DMS153 (cell line): ENCODE measurements around the gene DENND1B.
"Not testable (repeated sequence)": the region's sequence is repeated elsewhere in the genome, so short reads cannot be mapped to it uniquely, and the experiment has no call there.

Experiments
- DNase-seq: peaks from one replicate; lab custom pipeline; 2025; lab: John Stamatoyannopoulos, UW

The DENND1B gene

DNA sequence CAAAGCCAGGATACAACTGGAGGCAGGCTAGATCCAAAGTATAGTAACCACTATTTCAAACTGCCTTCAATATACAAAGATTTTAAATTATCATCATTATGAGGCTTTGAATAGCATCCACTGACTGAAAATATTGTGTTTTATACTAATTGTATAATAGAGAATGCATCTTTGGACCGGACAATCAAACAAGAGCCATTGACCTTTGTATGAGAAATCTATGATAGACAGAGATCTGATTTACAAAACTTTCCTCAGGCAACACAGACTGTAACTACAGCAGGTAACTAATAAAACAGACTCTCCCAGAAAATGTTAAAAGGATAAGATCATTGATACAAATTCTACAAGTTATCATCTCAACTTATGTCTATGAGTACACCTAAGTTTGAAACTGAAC is 152.9 kb downstream of the DENND1B start:
- no peak for DNase-seq

- DNase-seq: no peak
Measured at GRCh38 chr1:197621761-197622160, 153.5 kb downstream of the DENND1B start.

DNA sequence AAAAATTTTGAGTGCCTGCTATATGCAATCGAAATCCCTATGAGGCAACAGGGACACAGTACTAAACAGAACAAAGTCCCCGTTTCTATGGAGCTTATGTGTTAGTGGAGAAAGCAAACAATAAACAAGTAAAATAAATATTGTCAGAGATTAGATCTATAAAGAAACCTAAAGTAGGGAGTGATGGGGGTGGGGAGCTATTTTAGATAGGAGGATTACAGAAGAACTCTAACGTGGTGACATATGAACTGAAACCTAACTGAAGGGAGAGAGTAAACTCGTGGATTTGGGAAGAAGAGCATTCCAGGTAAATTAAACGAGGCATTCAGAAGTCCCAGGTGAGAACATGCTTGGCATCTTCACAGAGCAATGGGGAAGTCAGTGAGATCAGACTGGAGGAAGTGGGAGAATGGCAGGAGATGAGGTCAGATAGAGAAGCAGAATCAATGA is 154.5 kb downstream of the DENND1B start:
- no peak for DNase-seq

- DNase-seq: no peak
Measured at GRCh38 chr1:197619008-197619640, 156.2 kb downstream of the DENND1B start.

DNA sequence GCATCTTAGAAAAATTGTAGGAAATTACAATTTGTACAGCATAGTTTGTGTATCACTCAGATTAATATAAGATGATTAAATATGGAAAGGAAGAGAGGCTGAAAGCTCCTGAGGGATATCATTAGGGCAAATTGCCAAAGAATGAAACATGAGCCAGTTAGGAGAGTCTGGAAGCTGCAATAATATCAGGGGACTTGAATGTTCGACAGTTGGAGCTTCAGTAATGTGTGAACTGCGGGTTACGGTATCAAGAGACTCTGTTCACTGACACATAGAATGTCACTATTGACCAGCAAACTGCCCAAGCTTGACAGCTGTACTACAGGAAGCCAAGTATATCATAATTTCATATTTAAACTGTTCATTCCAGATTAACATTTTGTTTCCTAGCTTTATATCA is 157.2 kb downstream of the DENND1B start:
- no peak for DNase-seq

DNA sequence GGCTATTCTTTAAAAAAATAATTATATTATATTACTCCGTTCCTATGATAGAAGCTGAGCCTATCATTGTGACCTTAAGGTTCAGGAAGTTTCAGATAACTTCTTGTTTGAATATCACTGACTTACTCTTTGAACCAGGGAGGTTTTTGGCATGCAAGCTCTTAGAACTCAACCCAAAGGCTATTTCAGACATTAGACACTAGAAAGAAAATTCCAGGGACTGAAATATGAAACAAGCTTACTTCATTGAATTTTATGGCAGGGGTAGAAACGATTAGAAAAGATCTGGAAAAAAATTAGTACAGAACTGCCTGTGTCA is 159.6 kb downstream of the DENND1B start:
- no peak for DNase-seq

DNA sequence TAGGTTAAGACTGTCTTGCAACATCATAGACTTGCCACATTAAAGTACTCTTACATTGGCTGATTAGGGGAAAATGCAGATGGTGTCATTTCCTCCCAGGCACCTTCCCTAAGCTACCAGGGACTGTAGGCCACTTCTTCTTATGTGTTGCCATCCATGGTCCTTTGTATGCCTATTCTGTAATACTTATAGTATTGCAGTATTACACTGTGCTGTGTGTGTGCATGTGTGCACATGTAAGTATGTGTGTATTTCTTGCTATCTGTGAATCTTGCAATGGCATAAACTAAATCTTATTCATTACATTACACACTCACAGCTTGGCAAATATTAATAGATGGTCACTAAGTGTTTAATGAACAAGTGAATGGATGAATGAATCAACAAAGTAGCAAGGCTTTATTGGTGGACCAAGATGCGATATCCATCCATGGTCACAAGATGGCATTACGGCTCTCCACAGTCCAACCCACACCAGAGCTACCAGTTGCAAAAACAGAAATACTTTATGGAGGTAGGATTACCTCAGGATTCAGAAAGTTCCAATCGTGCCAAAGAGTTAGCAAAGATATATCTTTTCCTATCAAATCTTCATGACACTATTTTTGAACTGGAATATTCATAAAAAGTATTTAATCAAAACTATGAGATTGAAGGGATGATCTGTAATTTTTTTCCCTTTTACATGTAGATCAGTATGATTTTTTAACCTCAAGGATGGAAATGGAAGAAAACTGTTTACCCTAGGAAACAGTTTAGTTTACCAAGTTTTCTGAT is 160.2 kb downstream of the DENND1B start:
- peak; percentile 6 for DNase-seq

GRCh38 chr1:197606168-197606845 is 169.0 kb downstream of the DENND1B start:
- no peak for DNase-seq

DNA sequence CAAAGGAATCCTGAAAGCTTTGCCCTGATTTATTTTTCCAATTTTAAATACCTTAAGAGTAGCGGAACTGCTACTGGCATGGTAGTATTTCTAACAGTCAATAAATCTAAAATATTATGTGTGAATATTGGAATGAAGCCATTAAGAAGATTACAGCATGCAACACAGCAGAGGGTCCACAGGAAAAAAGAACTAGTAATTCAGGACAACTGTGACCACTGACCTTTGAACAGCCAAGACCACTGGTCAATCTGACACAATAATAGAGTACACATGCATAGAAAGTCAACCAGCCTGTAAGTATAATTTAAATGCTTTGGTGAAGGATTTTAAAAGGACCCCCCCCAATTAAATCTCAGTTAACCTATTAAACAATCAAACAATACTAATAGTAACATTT is 171.0 kb downstream of the DENND1B start:
- DNase-seq: no peak

- DNase-seq: no peak
Measured at GRCh38 chr1:197600751-197601150, 174.5 kb downstream of the DENND1B start.

DNA sequence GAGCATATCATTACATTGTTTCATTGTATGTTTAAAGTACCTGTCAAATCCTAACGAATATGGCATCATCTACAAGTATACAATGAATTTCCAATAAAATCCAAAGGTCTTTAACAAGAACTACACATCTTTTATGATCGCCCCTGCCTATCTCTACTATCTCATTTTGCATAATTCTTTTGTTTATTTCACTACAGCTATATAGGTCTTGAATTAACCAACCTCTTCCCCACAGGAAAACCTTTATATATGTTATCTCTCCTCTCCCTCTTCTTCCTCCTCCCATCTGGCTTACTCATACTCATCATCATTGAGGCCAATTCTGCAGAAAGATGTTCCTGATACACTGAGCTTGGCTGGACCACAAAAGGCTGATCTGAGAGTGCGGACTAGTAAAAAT is 175.5 kb downstream of the DENND1B start:
- no peak for DNase-seq

DNA sequence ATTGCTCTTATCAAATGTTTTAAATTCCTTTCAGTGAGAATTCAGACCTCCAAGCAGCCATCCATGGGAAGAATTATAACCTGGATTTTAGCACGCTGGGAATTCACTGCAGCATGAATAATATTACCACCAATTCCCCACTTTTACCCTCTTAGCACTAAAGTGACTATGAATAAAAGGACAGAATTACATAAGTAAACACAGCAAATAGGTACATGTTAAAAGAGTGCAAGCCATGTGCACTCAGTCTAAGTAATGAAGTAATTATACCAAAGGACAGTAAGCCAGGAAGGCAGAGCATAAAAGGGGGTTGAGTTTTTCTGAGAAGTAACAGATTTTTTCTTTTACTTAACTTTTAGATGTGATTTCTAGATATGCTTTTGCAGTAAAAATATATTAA is 176.3 kb downstream of the DENND1B start:
- no peak for DNase-seq

DNA sequence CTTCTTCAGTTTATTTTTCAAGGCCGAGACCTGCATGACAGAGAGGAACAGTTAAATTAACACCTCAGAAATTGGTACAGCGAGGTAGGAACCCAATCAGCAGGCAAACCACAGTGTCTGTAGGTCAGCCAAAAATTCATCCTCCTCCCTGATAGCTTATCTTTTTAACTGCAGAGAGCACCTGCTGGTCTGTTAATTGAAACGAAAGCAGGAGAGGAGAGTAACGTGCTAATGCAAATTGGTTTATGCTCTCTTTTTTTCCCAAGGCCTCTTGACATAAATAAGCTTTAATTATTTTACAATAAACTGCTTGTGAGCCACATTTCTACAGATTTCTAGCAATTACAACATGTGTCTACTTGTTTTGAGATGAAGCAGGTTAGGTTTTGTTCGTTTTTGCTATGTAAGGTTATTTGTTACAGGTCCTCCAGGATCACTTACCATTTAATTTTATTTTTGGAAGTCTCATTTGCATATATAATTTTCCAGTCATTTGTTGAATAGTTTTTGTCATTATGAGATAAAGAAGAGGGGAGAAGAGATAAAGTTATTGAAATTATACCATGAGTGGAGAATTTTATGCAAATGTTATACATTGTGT is 179.9 kb downstream of the DENND1B start:
- DNase-seq: no peak

DNA sequence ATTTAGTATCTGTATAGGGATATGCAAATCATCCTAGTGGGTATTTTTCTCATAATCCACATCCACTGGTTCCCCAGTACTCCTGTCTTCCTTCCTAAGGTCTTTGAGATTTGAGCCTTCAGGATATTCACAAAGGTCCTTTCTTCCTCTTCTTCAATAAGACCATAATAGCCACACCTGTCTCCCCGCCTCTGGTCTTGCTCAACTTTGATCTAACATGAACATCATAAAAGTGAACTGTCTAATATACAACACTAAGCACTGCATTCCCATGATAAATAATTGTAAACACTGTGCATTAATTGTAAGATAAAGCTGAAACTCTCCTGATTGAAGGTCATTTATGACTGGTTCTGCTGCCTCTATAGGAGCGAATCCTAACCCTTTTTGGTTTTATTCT is 184.6 kb downstream of the DENND1B start:
- DNase-seq: no peak

GRCh38 chr1:197585809-197586208 is 189.5 kb downstream of the DENND1B start:
- no peak for DNase-seq

DNA sequence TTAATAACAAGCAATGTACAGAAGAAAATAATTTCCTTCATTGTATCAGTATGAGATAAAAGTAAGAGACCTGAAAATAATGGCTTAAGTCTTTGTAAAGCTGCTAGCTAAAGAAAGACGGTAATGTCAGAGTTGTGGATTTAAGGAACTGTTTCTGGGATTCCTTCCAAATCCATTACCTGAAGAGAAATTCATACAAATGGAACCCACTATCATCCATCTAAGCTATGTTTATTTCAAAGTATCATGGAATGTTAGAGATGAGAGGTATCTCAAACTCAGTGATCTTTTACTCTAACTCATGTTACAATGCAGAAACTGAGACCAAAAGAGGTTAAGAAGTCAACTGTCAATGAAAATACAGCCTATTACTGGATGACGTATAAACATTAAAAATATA is 197.7 kb downstream of the DENND1B start:
- DNase-seq: no peak

DNA sequence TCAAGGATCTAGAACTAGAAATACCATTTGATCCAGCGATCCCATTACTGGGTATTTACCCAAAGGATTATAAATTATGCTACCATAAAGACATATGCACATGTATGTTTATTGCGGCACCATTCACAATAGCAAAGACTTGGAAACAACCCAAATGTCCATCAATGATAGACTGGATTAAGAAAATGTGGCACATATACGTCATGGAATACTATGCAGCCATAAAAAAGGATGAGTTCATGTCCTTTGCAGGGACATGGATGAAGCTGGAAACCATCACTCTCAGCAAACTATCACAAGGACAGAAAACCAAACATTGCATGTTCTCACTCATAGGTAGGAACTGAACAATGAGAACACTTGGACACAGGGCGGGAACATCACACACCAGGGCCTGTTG is 199.7 kb downstream of the DENND1B start:
- not testable (repeated sequence) for DNase-seq

DNA sequence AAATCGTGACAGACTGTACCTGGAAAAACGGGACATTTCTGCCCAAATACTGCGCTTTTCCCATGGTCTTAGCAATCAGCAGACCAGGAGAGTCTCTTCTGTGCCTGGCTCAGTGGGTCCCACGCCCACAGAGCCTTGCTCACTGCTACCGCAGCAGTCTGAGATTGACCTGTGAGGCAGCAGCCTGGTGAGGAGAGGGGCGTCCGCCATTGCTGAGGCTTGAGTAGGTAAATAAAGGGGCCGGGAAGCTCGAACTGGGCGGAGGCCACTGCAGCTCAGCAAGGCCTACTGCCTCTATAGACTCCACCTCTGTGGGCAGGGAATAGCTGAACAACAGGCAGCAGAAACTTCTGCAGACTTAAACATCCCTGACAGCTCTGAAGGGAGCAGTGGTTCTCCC is 203.1 kb downstream of the DENND1B start:
- no peak for DNase-seq

- no peak for DNase-seq
Measured at GRCh38 chr1:197567442-197567841, 207.8 kb downstream of the DENND1B start.

GRCh38 chr1:197561041-197561440 is 214.2 kb downstream of the DENND1B start:
- no peak for DNase-seq

- no peak for DNase-seq
Measured at GRCh38 chr1:197559655-197560054, 215.6 kb downstream of the DENND1B start.

- no peak for DNase-seq
Measured at GRCh38 chr1:197559244-197559643, 216.0 kb downstream of the DENND1B start.

DNA sequence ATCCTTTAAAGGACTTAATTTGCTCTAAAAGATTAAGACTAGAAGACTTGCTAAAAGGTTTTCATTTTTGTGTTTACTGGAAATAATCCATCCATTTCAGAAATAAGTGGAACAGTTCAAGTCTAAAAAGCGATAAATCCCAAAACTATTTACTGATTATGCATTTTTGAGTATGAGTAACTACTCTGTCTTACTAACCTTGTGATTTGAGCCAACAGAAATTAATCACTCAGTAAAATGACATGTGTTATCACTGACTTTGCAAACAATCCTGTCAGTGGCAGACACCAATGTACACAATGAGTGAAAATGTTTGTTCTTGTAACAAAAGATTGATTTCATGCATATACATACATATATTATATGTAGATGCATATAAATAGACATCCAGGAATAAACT is 218.0 kb downstream of the DENND1B start:
- no peak for DNase-seq
